COLO829 (cell line): ENCODE data around the gene STX8.

Source experiments
- DNase-seq: peaks from one replicate; pipeline ENCODE4 v3.0.0; 2012; ENCODE audit warnings: low spot score

STX8 gene

GRCh38 chr17:9292561-9292941, 283.1 kb downstream of the STX8 start:
- no peak for DNase-seq

- peak; percentile 33 for DNase-seq
These were observed 283.6 kb downstream of the STX8 start for GRCh38 chr17:9291912-9292560.

- no peak for DNase-seq
These were observed 285.4 kb downstream of the STX8 start for GRCh38 chr17:9290226-9290613.

- DNase-seq: no peak
These were observed 288.3 kb downstream of the STX8 start for GRCh38 chr17:9287306-9287705.

GRCh38 chr17:9286434-9286833, 289.2 kb downstream of the STX8 start:
- DNase-seq: no peak

- DNase-seq: no peak
These were observed 289.8 kb downstream of the STX8 start for GRCh38 chr17:9285602-9286427.

- no peak for DNase-seq
These were observed 290.7 kb downstream of the STX8 start for GRCh38 chr17:9284884-9285283.

GRCh38 chr17:9283909-9284308, 291.7 kb downstream of the STX8 start:
- DNase-seq: no peak

GRCh38 chr17:9279893-9280292, 295.7 kb downstream of the STX8 start:
- DNase-seq: no peak

GRCh38 chr17:9274973-9275372, 300.6 kb downstream of the STX8 start:
- DNase-seq: no peak

- DNase-seq: no peak
These were observed 301.9 kb downstream of the STX8 start for GRCh38 chr17:9273428-9274391.

- DNase-seq: no peak
These were observed 303.0 kb downstream of the STX8 start for GRCh38 chr17:9272501-9273200.

- peak; percentile 42 for DNase-seq
These were observed 303.6 kb downstream of the STX8 start for GRCh38 chr17:9271989-9272388.

- no peak for DNase-seq
These were observed 304.7 kb downstream of the STX8 start for GRCh38 chr17:9270921-9271320.

GRCh38 chr17:9269350-9270035, 306.1 kb downstream of the STX8 start:
- DNase-seq: no peak

GRCh38 chr17:9268546-9268945, 307.1 kb downstream of the STX8 start:
- no peak for DNase-seq

GRCh38 chr17:9266697-9267117, 308.9 kb downstream of the STX8 start:
- DNase-seq: no peak

GRCh38 chr17:9266031-9266680, 309.5 kb downstream of the STX8 start:
- DNase-seq: no peak

- DNase-seq: no peak
These were observed 314.3 kb downstream of the STX8 start for GRCh38 chr17:9261081-9262012.

GRCh38 chr17:9259419-9259818, 316.2 kb downstream of the STX8 start:
- DNase-seq: no peak
